HepG2 (cell line): ENCODE data around the gene PGAP3. TPM values are rescaled to one million over a fixed set of nuclear protein-coding genes. Genes with fewer than 3 reads are reported as not detected.

Source experiments
- AGO1 ChIP-seq: fragments of 200-400 bp; formaldehyde crosslinking; IDR thresholded peaks from 2 replicates; pipeline ENCODE4 v1.6.1; 2017; ENCODE audit warnings: mild to moderate bottlenecking, low read depth, low read length, moderate library complexity; ENCODE audit not compliant: poor library complexity, severe bottlenecking
- ARID2 ChIP-seq: sonication (generic); formaldehyde crosslinking; IDR thresholded peaks from 2 replicates; pipeline ENCODE4 v1.8.1; 2022; ENCODE audit warnings: mild to moderate bottlenecking, missing genetic modification reagents, borderline replicate concordance
- ATF7-NPFF ChIP-seq: sonication (generic); formaldehyde crosslinking; IDR thresholded peaks from 2 replicates; pipeline ENCODE4 v1.8.1; 2023; ENCODE audit warnings: mild to moderate bottlenecking, low read depth, missing genetic modification reagents, moderate library complexity
- CREM ChIP-seq, 2 experiments: sonication (generic) in 1 of 2; formaldehyde crosslinking in 1 of 2; IDR thresholded peaks; 2 replicates each; pipeline versions ENCODE4 v1.4.0 to v1.6.1; 2016 to 2020; ENCODE audit warnings: antibody characterized with exemption in 1 of 2, mild to moderate bottlenecking in 1 of 2, missing genetic modification reagents in 1 of 2
- FOXP1 ChIP-seq, 2 experiments: fragments of 450-650 bp in 1 of 2; IDR thresholded peaks; 2 replicates each; pipeline ENCODE4 v1.6.1; 2017 to 2018; ENCODE audit warnings: antibody characterized with exemption in 1 of 2
- HNF4G ChIP-seq, 2 experiments: sonication (generic) in 1 of 2; formaldehyde crosslinking in 1 of 2; IDR thresholded peaks; 2 replicates each; pipeline versions ENCODE4 v1.4.0 to v1.6.1; 2011 to 2020; ENCODE audit warnings: borderline replicate concordance in 2 of 2, low read depth in 2 of 2, mild to moderate bottlenecking in 2 of 2, low read length in 1 of 2, missing genetic modification reagents in 1 of 2, moderate library complexity in 1 of 2
- JUNB ChIP-seq: sonication (generic); formaldehyde crosslinking; IDR thresholded peaks from 2 replicates; pipeline ENCODE4 v1.8.0; 2022; ENCODE audit warnings: missing genetic modification reagents, mild to moderate bottlenecking, borderline replicate concordance
- KDM5A ChIP-seq: fragments of 200-600 bp; sonication (generic); IDR thresholded peaks from 2 replicates; pipeline ENCODE4 v1.7.0; 2018; ENCODE audit warnings: antibody characterized with exemption, mild to moderate bottlenecking, low read length, borderline replicate concordance
- MTA1 ChIP-seq: sonication (generic); formaldehyde crosslinking; IDR thresholded peaks from 2 replicates; pipeline ENCODE4 v1.4.0; 2020; ENCODE audit warnings: missing genetic modification reagents, mild to moderate bottlenecking, borderline replicate concordance
- MZF1 ChIP-seq: sonication (generic); formaldehyde crosslinking; IDR thresholded peaks from 2 replicates; pipeline ENCODE4 v1.8.1; 2023; ENCODE audit warnings: mild to moderate bottlenecking, missing genetic modification reagents, borderline replicate concordance
- NFYB ChIP-seq: sonication (generic); formaldehyde crosslinking; IDR thresholded peaks from 2 replicates; pipeline ENCODE4 v1.4.0; 2020; ENCODE audit warnings: missing genetic modification reagents
- NR0B2 ChIP-seq: sonication (generic); formaldehyde crosslinking; IDR thresholded peaks from 2 replicates; pipeline ENCODE4 v1.4.0; 2020; ENCODE audit warnings: mild to moderate bottlenecking, missing genetic modification reagents
- PLRG1 ChIP-seq: fragments of 450-650 bp; conservative IDR thresholded peaks from 2 replicates; pipeline ENCODE4 v1.6.1; 2016
- ZC3H4 ChIP-seq: sonication (generic); formaldehyde crosslinking; IDR thresholded peaks from 2 replicates; pipeline ENCODE4 v1.4.0; 2020; ENCODE audit warnings: missing genetic modification reagents, borderline replicate concordance
- ZNF138 ChIP-seq: sonication (generic); formaldehyde crosslinking; IDR thresholded peaks from 2 replicates; pipeline ENCODE4 v1.5.0; 2020; ENCODE audit warnings: mild to moderate bottlenecking, low read depth, missing genetic modification reagents
- ZNF350 ChIP-seq: sonication (generic); formaldehyde crosslinking; IDR thresholded peaks from 2 replicates; pipeline ENCODE4 v1.4.0; 2020; ENCODE audit warnings: mild to moderate bottlenecking, low read depth, missing genetic modification reagents, borderline replicate concordance
- ZNF543 ChIP-seq: sonication (generic); formaldehyde crosslinking; IDR thresholded peaks from 2 replicates; pipeline ENCODE4 v1.4.0; 2020; ENCODE audit warnings: mild to moderate bottlenecking, missing genetic modification reagents
- ZNF567 ChIP-seq: sonication (generic); formaldehyde crosslinking; IDR thresholded peaks from 2 replicates; pipeline ENCODE4 v1.8.1; 2023; ENCODE audit warnings: mild to moderate bottlenecking, missing genetic modification reagents, borderline replicate concordance
- ZSCAN21 ChIP-seq: sonication (generic); formaldehyde crosslinking; IDR thresholded peaks from 2 replicates; pipeline ENCODE4 v1.8.0; 2022; ENCODE audit warnings: mild to moderate bottlenecking, missing genetic modification reagents, moderate library complexity, borderline replicate concordance
- ZSCAN5A ChIP-seq: sonication (generic); formaldehyde crosslinking; IDR thresholded peaks from 2 replicates; pipeline ENCODE4 v1.8.0; 2022; ENCODE audit warnings: mild to moderate bottlenecking, missing genetic modification reagents, borderline replicate concordance
- polyA plus RNA-seq, 8 experiments: library from polyadenylated mRNA; depleted of rRNA in 3 of 8; stranded (reverse) in 7 of 8; unstranded in 1 of 8; fragments of >200 nt; fragmentation: Illumina TruSeq in 4 of 8; extraction: Trizol in 4 of 8; gene quantifications; 2 replicates each; pipeline versions ENCODE4 v1.2.1 to v1.2.3, GENCODE V29; 2011 to 2016; ENCODE audit warnings: low read depth in 4 of 8, missing spikeins in 1 of 8, mixed read lengths in 1 of 8; ENCODE audit not compliant: insufficient read depth in 1 of 8
- total RNA-seq, 5 experiments: library from RNA; depleted of rRNA; stranded (reverse); fragments of >200 nt; fragmentation: Illumina TruSeq; extraction: Trizol; gene quantifications; 2 replicates each; pipeline ENCODE4 v1.2.3, GENCODE V29; 2016; ENCODE audit warnings: low read depth in 1 of 5
- TF ChIP-seq, protein P1 (sequence below): sonication (generic); formaldehyde crosslinking; IDR thresholded peaks from 2 replicates; pipeline ENCODE4 v1.8.1; 2023; ENCODE audit warnings: mild to moderate bottlenecking, missing genetic modification reagents
- TF ChIP-seq, protein P2 (sequence below), 2 experiments: fragments of 450-650 bp in 1 of 2; sonication (generic) in 1 of 2; formaldehyde crosslinking; IDR thresholded peaks; 2 replicates each; pipeline versions ENCODE4 v1.5.0 to v1.8.0; 2020 to 2022; ENCODE audit warnings: mild to moderate bottlenecking in 1 of 2, missing genetic modification reagents in 1 of 2
- TF ChIP-seq, protein P3 (sequence below): sonication (generic); formaldehyde crosslinking; IDR thresholded peaks from 2 replicates; pipeline ENCODE4 v1.8.1; 2023; ENCODE audit warnings: missing genetic modification reagents, inconsistent platforms, borderline replicate concordance

The PGAP3 gene
- total and polyA plus RNA-seq, 2 of the 13 experiments (the other 11 are each of a cell fraction or from before 2014, with no cell fraction given) = 11.9 to 14.6 TPM

DNA sequence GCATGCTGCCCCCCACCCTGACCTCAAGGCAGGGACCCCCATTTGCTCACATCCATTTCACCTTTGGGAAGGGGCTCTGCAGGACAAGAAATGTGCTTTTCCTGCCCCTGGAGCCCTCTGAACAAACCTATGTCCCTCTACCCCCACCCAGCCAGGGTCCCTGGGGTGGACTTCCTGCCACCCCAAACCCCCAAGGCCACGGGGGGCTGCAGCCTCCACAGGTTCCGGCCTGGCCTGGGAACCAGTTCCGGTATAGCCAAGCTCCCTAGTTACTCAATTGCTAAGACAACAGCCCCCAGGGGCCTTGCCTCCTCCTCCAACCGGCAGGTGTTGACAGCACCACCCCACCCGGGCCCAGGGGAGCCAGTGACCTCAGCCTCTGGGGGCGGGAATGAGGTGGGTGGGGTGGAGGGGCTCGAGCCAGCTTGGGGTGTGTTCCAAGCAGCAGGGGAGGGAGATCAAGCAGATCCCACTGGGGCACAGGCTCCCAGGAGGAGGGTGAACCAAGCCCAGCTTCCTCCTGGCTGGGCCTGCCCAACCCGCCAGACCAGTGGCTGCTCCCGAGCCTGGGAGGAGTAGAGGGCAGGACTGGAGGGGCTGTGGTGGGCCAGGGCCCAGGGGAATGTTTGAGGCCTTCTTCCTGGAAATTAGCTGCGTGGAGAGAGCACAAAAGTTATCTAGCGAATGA is 13.0 kb downstream of the PGAP3 start (continued):
- TF ChIP-seq, protein P1, sequence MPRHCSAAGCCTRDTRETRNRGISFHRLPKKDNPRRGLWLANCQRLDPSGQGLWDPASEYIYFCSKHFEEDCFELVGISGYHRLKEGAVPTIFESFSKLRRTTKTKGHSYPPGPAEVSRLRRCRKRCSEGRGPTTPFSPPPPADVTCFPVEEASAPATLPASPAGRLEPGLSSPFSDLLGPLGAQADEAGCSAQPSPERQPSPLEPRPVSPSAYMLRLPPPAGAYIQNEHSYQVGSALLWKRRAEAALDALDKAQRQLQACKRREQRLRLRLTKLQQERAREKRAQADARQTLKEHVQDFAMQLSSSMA = no peak
- TF ChIP-seq AGO1 = no peak
- no peak for TF ChIP-seq NFYB (CRISPR knock-in tag)
- peak; percentile 38; the same call in 1 of the 2 replicates for TF ChIP-seq ATF7-NPFF
- TF ChIP-seq, protein P2, sequence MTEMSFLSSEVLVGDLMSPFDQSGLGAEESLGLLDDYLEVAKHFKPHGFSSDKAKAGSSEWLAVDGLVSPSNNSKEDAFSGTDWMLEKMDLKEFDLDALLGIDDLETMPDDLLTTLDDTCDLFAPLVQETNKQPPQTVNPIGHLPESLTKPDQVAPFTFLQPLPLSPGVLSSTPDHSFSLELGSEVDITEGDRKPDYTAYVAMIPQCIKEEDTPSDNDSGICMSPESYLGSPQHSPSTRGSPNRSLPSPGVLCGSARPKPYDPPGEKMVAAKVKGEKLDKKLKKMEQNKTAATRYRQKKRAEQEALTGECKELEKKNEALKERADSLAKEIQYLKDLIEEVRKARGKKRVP (CRISPR knock-in tag; IDR thresholded peaks at IDR 0.05) = no peak
- TF ChIP-seq ZC3H4 (CRISPR knock-in tag) = no peak
- TF ChIP-seq, protein P3, sequence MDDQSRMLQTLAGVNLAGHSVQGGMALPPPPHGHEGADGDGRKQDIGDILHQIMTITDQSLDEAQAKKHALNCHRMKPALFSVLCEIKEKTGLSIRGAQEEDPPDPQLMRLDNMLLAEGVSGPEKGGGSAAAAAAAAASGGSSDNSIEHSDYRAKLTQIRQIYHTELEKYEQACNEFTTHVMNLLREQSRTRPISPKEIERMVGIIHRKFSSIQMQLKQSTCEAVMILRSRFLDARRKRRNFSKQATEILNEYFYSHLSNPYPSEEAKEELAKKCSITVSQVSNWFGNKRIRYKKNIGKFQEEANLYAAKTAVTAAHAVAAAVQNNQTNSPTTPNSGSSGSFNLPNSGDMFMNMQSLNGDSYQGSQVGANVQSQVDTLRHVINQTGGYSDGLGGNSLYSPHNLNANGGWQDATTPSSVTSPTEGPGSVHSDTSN (CRISPR knock-in tag) = no peak
- TF ChIP-seq MTA1 (CRISPR knock-in tag) = peak; percentile 73; the same call in 1 of the 2 replicates
- TF ChIP-seq ZNF350 (CRISPR knock-in tag) = no peak; the same call in 1 of the 2 replicates
- TF ChIP-seq PLRG1 = no peak
- no peak for TF ChIP-seq MZF1 (CRISPR knock-in tag)
- no peak for TF ChIP-seq NR0B2
- no peak for TF ChIP-seq KDM5A
- no peak; the same call in 1 of the 2 replicates for TF ChIP-seq HNF4G (IDR thresholded peaks at IDR 0.05; ENCODE audit: borderline replicate concordance, low read depth, low read length)
- 0 out of 2 replicates have a peak, but pooled peaks have one; percentile 28 for TF ChIP-seq HNF4G (CRISPR knock-in tag; IDR thresholded peaks at IDR 0.05; ENCODE audit: borderline replicate concordance, low read depth)
- no peak for TF ChIP-seq JUNB (CRISPR knock-in tag)
- TF ChIP-seq ZSCAN21 (CRISPR knock-in tag) = no peak
- TF ChIP-seq ARID2 (CRISPR knock-in tag) = 0 out of 2 replicates have a peak, but pooled peaks have one; percentile 44
- TF ChIP-seq ZNF138 (CRISPR knock-in tag) = no peak
- TF ChIP-seq ZNF567 = no peak
- no peak for TF ChIP-seq ZSCAN5A (CRISPR knock-in tag)
- peak; percentile 59; the same call in 1 of the 2 replicates for TF ChIP-seq CREM (IDR thresholded peaks at IDR 0.05)
- TF ChIP-seq CREM (CRISPR knock-in tag; IDR thresholded peaks at IDR 0.05) = no peak
- TF ChIP-seq ZNF543 (CRISPR knock-in tag) = no peak
- TF ChIP-seq FOXP1 (IDR thresholded peaks at IDR 0.05) = no peak
- peak; percentile 67 for TF ChIP-seq FOXP1 (CRISPR knock-in tag; IDR thresholded peaks at IDR 0.05)
